Adrenal gland (tissue), 12 donors: ENCODE data around the gene DOCK6. TPM values are rescaled to one million over a fixed set of nuclear protein-coding genes. Genes with fewer than 3 reads are reported as not detected.

Source experiments
- DNase-seq, 7 donors: peaks; one replicate each; pipeline ENCODE4 v3.0.0-alpha.2; 2019 to 2020
- H3K27ac ChIP-seq, 5 donors: fragments of 200-600 bp; sonication (generic) in 4 of 5; 1 replicate in 3 of 5; 2 replicates in 2 of 5; pipeline versions ENCODE4 v1.5.1 to v1.8.0; 2016 to 2020; ENCODE audit warnings: mild to moderate bottlenecking in 1 of 5
- H3K27me3 ChIP-seq: fragments of 200-600 bp; 2 replicates; pipeline ENCODE4 v1.8.0; 2021
- H3K36me3 ChIP-seq, 2 donors: fragments of 200-600 bp; replicated peaks in 1 of 2; 1 replicate in 1 of 2; 2 replicates in 1 of 2; pipeline versions ENCODE4 v1.5.1 to v1.8.0; 2018 to 2022
- H3K4me1 ChIP-seq, 2 donors: fragments of 200-600 bp; replicated peaks in 1 of 2; 1 replicate in 1 of 2; 2 replicates in 1 of 2; pipeline versions ENCODE4 v1.5.1 to v1.8.0; 2018 to 2021
- H3K4me3 ChIP-seq, 4 donors: fragments of 200-600 bp; sonication (generic) in 3 of 4; one replicate each; pipeline ENCODE4 v1.5.1; 2016 to 2018
- H3K9me3 ChIP-seq, 3 donors: fragments of 200-600 bp; sonication (generic) in 1 of 3; replicated peaks in 1 of 3; 1 replicate in 2 of 3; 2 replicates in 1 of 3; pipeline versions ENCODE4 v1.5.1 to v1.8.0; 2016 to 2021
- POLR2A ChIP-seq, 2 donors: fragments of 450-650 bp; IDR thresholded peaks; one replicate each; pipeline ENCODE4 v1.6.1; 2017; ENCODE audit warnings: antibody characterized with exemption in 2 of 2, mild to moderate bottlenecking in 2 of 2, moderate library complexity in 1 of 2
- WGBS, 4 donors: extraction: QIAGEN DNeasy Blood & Tissue Kit in 2 of 4; methylation state at CpG; one replicate each; pipeline versions ENCODE4 v1.1.5 to v1.1.7; 2013 to 2017; 5-methylcytosine and 5-hydroxymethylcytosine counted together
- intact Hi-C, 2 donors: fragments of 100-400 bp; cut with DNase I; formaldehyde crosslinking; loops; one replicate each; pipeline versions ENCODE4 v1.14.1 to v1.15.0; 2022 to 2023
- polyA plus RNA-seq, 3 donors: library from polyadenylated mRNA; stranded (reverse); fragments of 200-250 nt in 2 of 3; fragments of 350-450 nt in 1 of 3; fragmentation: Illumina TruSeq in 1 of 3; extraction: RNeasy Lipid Tissue Mini Kit (QIAGEN cat#74804) in 1 of 3; gene quantifications; one replicate each; pipeline ENCODE4 v1.2.3, GENCODE V29; 2013 to 2014
- total RNA-seq, 9 donors: library from RNA; depleted of rRNA in 4 of 9; stranded (reverse); fragments of >200 nt in 4 of 9; fragments of 120-200 nt in 1 of 9; fragmentation: NEBNext Ultra II Directional in 1 of 9; extraction: Animal tissue kit (Norgen Biotek cat#: 25700) in 1 of 9; gene quantifications; one replicate each; pipeline versions ENCODE4 v1.1.0 to v1.2.4, GENCODE V29; 2013 to 2023
- TF ChIP-seq, protein P1 (sequence below), 6 experiments: fragments of 450-650 bp in 4 of 6; fragments of 200-600 bp in 2 of 6; sonication (generic) in 1 of 6; IDR thresholded peaks; 1 replicate in 5 of 6; 2 replicates in 1 of 6; pipeline versions ENCODE4 v1.5.1 to v1.8.0; 2016 to 2021; ENCODE audit warnings: antibody characterized with exemption in 6 of 6, mild to moderate bottlenecking in 2 of 6, moderate library complexity in 1 of 6
- donor health status: healthy with polysubstance abuse.
- donor health status: Bipolar disorder and iron deficiency.
- donor health status: DM: yes; HTN: yes; CAD: no.
- donor health status: DM: no; HTN: no; CAD: no.
- donor health status: DM: no; HTN: no; CAD: no.
- donor health status: DM: yes; HTN: yes; CAD: no.

DOCK6 gene
- total and polyA plus RNA-seq, 12 donors: 4.5 to 152 (median 38.3) TPM

DNA sequence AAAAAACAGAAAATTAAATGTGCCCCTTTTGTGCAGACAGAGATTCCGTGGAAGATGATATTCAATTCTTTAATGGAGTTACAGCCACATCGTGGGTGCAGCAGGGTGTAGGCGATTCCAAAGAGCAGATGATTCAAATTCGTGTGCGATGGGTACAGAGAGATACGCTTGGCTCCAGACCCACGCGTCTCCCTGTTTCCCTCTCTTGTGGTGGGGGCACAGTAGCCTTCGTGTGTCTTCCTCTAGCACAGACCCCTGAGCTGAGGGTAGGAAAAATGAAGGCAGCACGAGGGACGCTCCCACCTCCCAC, 38.4 kb upstream of the DOCK6 start:
- Histone ChIP-seq H3K36me3 (no peaks in the 10 kb centered on the region), H3K27ac (no peak overlapping the region), H3K4me3 (no peak overlapping the region), H3K9me3 (no peaks in the 10 kb centered on the region), H3K27me3 (no peaks in the 10 kb centered on the region), H3K4me1 (no peaks in the 10 kb centered on the region)
- TF ChIP-seq POLR2A (IDR thresholded peaks at IDR 0.05): no peak
- TF ChIP-seq, protein P1, sequence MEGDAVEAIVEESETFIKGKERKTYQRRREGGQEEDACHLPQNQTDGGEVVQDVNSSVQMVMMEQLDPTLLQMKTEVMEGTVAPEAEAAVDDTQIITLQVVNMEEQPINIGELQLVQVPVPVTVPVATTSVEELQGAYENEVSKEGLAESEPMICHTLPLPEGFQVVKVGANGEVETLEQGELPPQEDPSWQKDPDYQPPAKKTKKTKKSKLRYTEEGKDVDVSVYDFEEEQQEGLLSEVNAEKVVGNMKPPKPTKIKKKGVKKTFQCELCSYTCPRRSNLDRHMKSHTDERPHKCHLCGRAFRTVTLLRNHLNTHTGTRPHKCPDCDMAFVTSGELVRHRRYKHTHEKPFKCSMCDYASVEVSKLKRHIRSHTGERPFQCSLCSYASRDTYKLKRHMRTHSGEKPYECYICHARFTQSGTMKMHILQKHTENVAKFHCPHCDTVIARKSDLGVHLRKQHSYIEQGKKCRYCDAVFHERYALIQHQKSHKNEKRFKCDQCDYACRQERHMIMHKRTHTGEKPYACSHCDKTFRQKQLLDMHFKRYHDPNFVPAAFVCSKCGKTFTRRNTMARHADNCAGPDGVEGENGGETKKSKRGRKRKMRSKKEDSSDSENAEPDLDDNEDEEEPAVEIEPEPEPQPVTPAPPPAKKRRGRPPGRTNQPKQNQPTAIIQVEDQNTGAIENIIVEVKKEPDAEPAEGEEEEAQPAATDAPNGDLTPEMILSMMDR (IDR thresholded peaks at IDR 0.05): no peak
- WGBS, 4 donors: 80 to 85% (median 81%) methylated on average over 11 of the region's 11 CpGs
- intact Hi-C loops: no loop called here
- DNase-seq: no peak

DNA sequence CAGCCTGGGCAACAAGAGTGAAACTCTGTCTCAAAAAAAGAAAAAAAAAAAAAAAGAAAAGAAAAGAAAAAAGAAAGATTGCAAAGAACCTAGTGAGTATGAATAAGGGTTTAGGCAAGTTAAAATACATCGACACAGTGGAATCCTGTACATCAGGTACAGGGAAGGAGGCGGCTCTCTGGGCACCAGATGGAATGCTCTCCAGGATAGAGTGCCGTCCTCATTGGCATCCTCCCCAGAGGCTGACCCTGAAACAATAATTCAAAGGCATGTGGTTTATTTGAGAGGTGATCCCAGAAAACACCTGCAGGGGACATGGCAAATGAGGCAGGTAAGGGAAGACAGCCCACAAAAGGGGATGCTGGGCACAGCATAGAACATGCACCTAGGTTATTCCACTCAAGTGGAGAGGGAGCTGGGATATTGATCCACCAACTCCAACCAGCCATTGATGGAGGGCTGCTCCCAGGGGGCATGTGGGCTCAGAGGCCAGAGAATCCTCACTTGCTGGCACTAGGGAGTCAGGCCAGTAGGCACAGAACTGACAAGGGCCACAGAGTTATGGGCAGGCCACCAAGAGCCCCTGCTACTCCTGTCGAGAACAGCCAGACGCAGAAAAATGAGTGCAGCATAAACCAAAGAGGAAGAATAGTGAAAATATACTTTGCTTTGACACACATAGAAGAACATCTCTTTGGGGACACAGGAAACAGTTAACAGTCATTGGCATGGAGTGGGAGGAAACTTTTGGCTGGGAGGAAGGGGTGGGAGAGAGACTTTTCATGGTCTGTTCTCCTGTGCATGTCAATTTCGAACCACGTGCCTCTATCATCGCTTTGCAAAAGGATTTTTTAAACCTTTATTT, 37.9 kb upstream of the DOCK6 start:
- intact Hi-C loops: loop anchor here in 1 of 2 donors (10.0 kb wide), 1 partner anchor 145 kb away; no protein-coding TSS in a partner anchor
- no peak overlapping the region for H3K4me3 ChIP-seq
- no peak for TF ChIP-seq POLR2A (IDR thresholded peaks at IDR 0.05)
- TF ChIP-seq, protein P1 (IDR thresholded peaks at IDR 0.05): no peak
- H3K27me3 ChIP-seq: no peaks in the 10 kb centered on the region
- H3K36me3 ChIP-seq: no peaks in the 10 kb centered on the region
- no peak for DNase-seq
- no peak overlapping the region for H3K27ac ChIP-seq
- H3K4me1 ChIP-seq: no peaks in the 10 kb centered on the region
- no peaks in the 10 kb centered on the region for H3K9me3 ChIP-seq
- 63 to 75% (median 66%) methylated on average over 8 of the region's 8 CpGs for WGBS, 4 donors

DNA sequence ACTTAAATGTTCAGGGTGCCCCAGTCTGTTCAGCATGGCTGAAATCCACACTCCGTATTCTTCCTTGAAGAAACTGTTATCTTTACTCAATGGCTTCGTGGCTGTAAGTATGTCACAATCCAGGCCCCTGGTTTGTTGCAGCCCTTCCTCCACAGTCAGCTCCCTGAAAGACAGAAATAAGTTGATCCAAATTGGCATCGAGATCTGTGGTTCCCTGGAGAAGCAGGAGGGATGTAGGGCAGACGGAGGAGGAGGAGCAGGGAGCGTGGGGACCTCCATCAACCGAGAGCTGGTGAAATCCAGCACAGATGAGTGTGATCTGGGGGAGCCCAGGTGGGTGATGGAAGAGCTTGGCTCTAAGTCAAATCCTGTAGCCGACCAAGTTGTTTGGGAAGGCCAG, 33.9 kb upstream of the DOCK6 start:
- Histone ChIP-seq H3K4me1 (peaks cover 0 to 9% of the 10 kb centered on the region in 2 donors), H3K27me3 (no peaks in the 10 kb centered on the region), H3K9me3 (no peaks in the 10 kb centered on the region), H3K36me3 (no peaks in the 10 kb centered on the region), H3K4me3 (no peak overlapping the region), H3K27ac (peak overlapping the region in 1 of 5 donors; percentile 15)
- TF ChIP-seq, protein P1 (IDR thresholded peaks at IDR 0.05): no peak
- no peak for TF ChIP-seq POLR2A (IDR thresholded peaks at IDR 0.05)
- no peak for DNase-seq
- intact Hi-C loops: loop anchor here in 1 of 2 donors (10.0 kb wide), 1 partner anchor 149 kb away; no protein-coding TSS in a partner anchor
- WGBS, 4 donors: 48 to 57% (median 51%) methylated on average over 7 of the region's 7 CpGs

DNA sequence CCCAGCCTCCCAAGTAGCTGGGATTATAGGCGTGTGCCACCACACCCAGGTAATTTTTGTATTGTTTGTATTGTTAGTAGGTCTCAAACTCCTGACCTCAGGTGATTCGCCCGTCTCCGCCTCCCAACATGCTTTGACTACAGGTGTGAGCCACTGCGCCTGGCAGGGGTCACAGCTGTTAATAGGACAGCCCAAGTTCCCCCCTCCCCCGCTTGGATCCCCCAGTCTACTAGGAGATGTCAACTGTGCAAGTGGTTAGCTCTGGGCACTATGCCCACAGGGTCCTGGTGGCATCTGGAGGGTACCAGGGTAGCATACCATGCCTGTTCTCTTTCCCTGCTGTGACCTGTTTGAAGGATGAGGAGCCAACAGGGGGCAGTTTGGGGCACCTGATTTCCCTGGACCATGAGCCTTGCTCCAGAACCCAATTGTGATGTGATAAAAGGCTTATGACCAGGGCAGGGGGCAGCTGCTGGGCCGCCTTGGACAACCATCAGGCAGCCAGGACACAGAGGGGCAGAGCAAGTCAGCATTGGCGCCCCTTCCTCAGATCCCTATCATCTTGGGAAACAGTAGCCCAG, 33.4 kb upstream of the DOCK6 start, which contains the start of gene TSPAN16:
TSPAN16 (plus strand) TSS at position 496 of the 581 bp plus-strand sequence. CDS start 138 bp downstream, outside the sequence.
- peak in 2 of 7 donors; percentile 26 to 54 for DNase-seq
- Histone ChIP-seq H3K9me3 (no peaks in the 10 kb centered on the region), H3K36me3 (no peaks in the 10 kb centered on the region), H3K27ac (peak within 1 kb of the TSS in 1 of 5 donors; percentile 15), H3K4me1 (peaks cover 0 to 9% of the 10 kb centered on the region in 2 donors), H3K27me3 (no peaks in the 10 kb centered on the region), H3K4me3 (no peak within 1 kb of the TSS)
- TF ChIP-seq, protein P1 (IDR thresholded peaks at IDR 0.05): no peak
- TF ChIP-seq POLR2A (IDR thresholded peaks at IDR 0.05): no peak
- intact Hi-C loops: loop anchor here in 1 of 2 donors (10.0 kb wide), 1 partner anchor 149 kb away; no protein-coding TSS in a partner anchor
- WGBS, 4 donors: 77 to 96% (median 87%) methylated on average over 5 to 8 of the region's 8 CpGs
